Testis (tissue), 3 donors: ENCODE data around the gene RCN1. TPM values are rescaled to one million over a fixed set of nuclear protein-coding genes. Genes with fewer than 3 reads are reported as not detected.

Experiments
- DNase-seq: peaks from one replicate; pipeline ENCODE4 v3.0.0-alpha.2; 2019
- H3K27ac ChIP-seq, 2 donors: fragments of 200-600 bp; sonication (generic); one replicate each; pipeline ENCODE4 v1.5.1; 2019
- H3K27me3 ChIP-seq: fragments of 200-600 bp; sonication (generic); one replicate; pipeline ENCODE4 v1.5.1; 2019
- H3K36me3 ChIP-seq: fragments of 200-600 bp; sonication (generic); one replicate; pipeline ENCODE4 v1.5.1; 2017; ENCODE audit warnings: low read depth; ENCODE audit errors: missing control alignments
- H3K4me1 ChIP-seq: fragments of 200-600 bp; sonication (generic); one replicate; pipeline ENCODE4 v1.5.1; 2019
- H3K4me3 ChIP-seq, 2 donors: fragments of 200-600 bp; sonication (generic); one replicate each; pipeline ENCODE4 v1.5.1; 2017 to 2019
- H3K9me3 ChIP-seq: fragments of 200-600 bp; sonication (generic); one replicate; pipeline ENCODE4 v1.5.1; 2017
- CTCF ChIP-seq, 3 experiments: fragments of 450-650 bp in 2 of 3; fragments of 200-600 bp in 1 of 3; sonication (generic) in 1 of 3; IDR thresholded peaks; one replicate each; pipeline ENCODE4 v1.5.1; 2016 to 2019; ENCODE audit warnings: antibody characterized with exemption in 3 of 3, mild to moderate bottlenecking in 2 of 3, moderate library complexity in 1 of 3
- POLR2A ChIP-seq: fragments of 450-650 bp; IDR thresholded peaks from one replicate; pipeline ENCODE4 v1.6.1; 2017; ENCODE audit warnings: antibody characterized with exemption, mild to moderate bottlenecking, moderate library complexity
- WGBS, 2 donors: methylation state at CpG; one replicate each; pipeline ENCODE4 v1.1.5; 2018; 5-methylcytosine and 5-hydroxymethylcytosine counted together
- intact Hi-C: fragments of 100-400 bp; cut with DNase I; formaldehyde crosslinking; loops from one replicate; pipeline ENCODE4 v1.15.1; 2023; ENCODE audit warnings: low total_unique reads
- polyA plus RNA-seq: library from polyadenylated mRNA; stranded (reverse); fragments of 350-450 nt; fragmentation: Illumina TruSeq; extraction: RNeasy Lipid Tissue Mini Kit (QIAGEN cat#74804); gene quantifications from one replicate; pipeline ENCODE4 v1.2.3, GENCODE V29; 2014; ENCODE audit warnings: low read depth, low replicate concordance; ENCODE audit not compliant: insufficient read depth
- total RNA-seq, 2 donors: library from RNA; depleted of rRNA; stranded (reverse); fragments of >200 nt; gene quantifications; one replicate each; pipeline ENCODE4 v1.2.3, GENCODE V29; 2016

The RCN1 gene
- total and polyA plus RNA-seq, 3 donors from 2014 or later = 44.4 to 82.6 (median 47.3) TPM

DNA sequence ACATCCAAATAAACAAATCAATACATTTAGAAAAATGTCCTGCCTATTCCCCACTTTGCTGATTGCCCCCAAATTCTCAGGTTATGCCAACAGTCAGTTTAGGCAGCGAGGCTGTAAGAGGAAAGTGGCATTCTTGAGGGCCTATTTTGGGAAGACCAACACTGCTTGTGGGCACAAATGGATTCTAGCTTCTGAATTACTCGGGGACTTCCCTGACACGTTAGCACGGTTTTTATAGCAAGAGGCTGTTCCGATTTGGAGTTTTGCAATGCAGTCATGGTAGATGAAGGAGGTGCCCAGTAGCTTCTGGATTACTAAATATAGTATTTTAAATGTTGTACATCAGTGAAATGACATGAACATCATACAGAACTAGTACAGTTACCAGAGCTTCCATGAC, 13.1 kb downstream of the RCN1 start:
- no peak overlapping the region for H3K27ac ChIP-seq
- H3K4me1 ChIP-seq = no peaks in the 10 kb centered on the region
- no peak for DNase-seq
- H3K27me3 ChIP-seq = no peaks in the 10 kb centered on the region
- no peaks in the 10 kb centered on the region for H3K9me3 ChIP-seq
- no peaks in the 10 kb centered on the region for H3K36me3 ChIP-seq
- intact Hi-C loops = no loop called here
- 89 to 91% methylated on average over 5 of the region's 5 CpGs for WGBS, 2 donors
- no peak overlapping the region for H3K4me3 ChIP-seq
- TF ChIP-seq POLR2A (no peak), CTCF (IDR thresholded peaks at IDR 0.05) (no peak)

GRCh38 chr11:32105871-32106560, 15.1 kb downstream of the RCN1 start:
- H3K27ac ChIP-seq = no peak overlapping the region
- intact Hi-C loops = no loop called here
- WGBS, 2 donors = 87 to 88% methylated on average over 7 of the region's 7 CpGs
- no peak overlapping the region for H3K4me3 ChIP-seq
- no peaks in the 10 kb centered on the region for H3K9me3 ChIP-seq
- no peaks in the 10 kb centered on the region for H3K36me3 ChIP-seq
- no peak for DNase-seq
- H3K4me1 ChIP-seq = no peaks in the 10 kb centered on the region
- TF ChIP-seq CTCF (IDR thresholded peaks at IDR 0.05) (no peak), POLR2A (no peak)
- H3K27me3 ChIP-seq = no peaks in the 10 kb centered on the region

DNA sequence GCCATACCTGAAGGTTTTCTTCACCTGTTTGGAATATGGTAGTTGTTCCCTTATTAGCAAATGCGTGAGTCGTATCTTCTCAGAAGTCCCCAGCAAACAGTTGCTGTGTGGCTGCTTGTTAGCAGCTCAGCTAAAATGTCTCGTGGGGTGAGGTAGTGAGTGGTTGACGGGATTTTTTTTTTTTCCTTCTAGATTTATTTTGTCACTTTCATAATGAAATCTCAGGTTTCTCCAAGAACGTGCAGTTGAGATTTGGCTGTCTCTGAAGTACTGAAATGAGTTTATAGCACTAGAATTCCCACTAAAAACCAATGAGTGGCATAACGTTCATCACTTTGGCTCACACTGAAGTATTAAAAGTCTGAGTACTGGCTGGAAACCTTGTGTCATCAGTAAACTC, 16.8 kb downstream of the RCN1 start:
- Histone ChIP-seq H3K27me3 (no peaks in the 10 kb centered on the region), H3K4me3 (no peak overlapping the region), H3K27ac (no peak overlapping the region), H3K9me3 (no peaks in the 10 kb centered on the region), H3K4me1 (no peaks in the 10 kb centered on the region), H3K36me3 (no peaks in the 10 kb centered on the region)
- DNase-seq = no peak
- TF ChIP-seq CTCF (IDR thresholded peaks at IDR 0.05) = no peak
- no peak for TF ChIP-seq POLR2A
- intact Hi-C loops = no loop called here
- WGBS, 2 donors = 88 to 90% methylated on average over 6 of the region's 6 CpGs

DNA sequence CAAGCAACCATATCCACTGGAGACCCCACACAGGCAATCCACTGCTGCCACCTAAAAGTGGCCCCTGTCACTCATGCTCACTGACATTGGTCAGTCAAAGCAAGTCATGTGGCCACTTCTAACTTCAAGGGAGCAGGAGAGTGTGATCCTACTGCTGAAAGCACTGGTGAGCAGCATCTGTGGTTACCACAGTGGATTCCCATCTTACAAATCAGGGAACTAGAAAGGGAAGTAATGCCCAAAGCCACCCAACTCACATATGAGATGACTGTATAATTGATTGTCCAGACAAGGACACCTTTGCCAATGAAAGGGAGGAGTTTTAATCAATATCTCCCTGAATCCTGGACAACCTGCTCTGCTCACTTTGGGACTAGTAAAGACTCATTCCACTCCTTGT, 17.7 kb downstream of the RCN1 start:
- no peaks in the 10 kb centered on the region for H3K9me3 ChIP-seq
- no peaks in the 10 kb centered on the region for H3K36me3 ChIP-seq
- no peak for TF ChIP-seq CTCF (IDR thresholded peaks at IDR 0.05)
- no peak for TF ChIP-seq POLR2A
- no peak overlapping the region for H3K4me3 ChIP-seq
- H3K4me1 ChIP-seq = peaks cover 5% of the 10 kb centered on the region
- no peaks in the 10 kb centered on the region for H3K27me3 ChIP-seq
- intact Hi-C loops = no loop called here
- no peak for DNase-seq
- no peak overlapping the region for H3K27ac ChIP-seq

GRCh38 chr11:32109138-32109537, 18.3 kb downstream of the RCN1 start:
- H3K4me1 ChIP-seq = peaks cover 7% of the 10 kb centered on the region
- H3K4me3 ChIP-seq = no peak overlapping the region
- no peak for DNase-seq

More at GRCh38 chr11:32109138-32109537, 18.3 kb downstream of the RCN1 start:
- TF ChIP-seq CTCF (IDR thresholded peaks at IDR 0.05) (no peak), POLR2A (no peak)
- no peaks in the 10 kb centered on the region for H3K36me3 ChIP-seq
- H3K27me3 ChIP-seq = no peaks in the 10 kb centered on the region
- 88 to 89% methylated on average over 4 of the region's 4 CpGs for WGBS, 2 donors
- H3K9me3 ChIP-seq = no peaks in the 10 kb centered on the region
- H3K27ac ChIP-seq = no peak overlapping the region
- intact Hi-C loops = no loop called here
